NCI-H1436 treated with DMSO at 0.1 percent for 48 hours (cell line): ENCODE data around the gene HSF2BP.
"Not testable (repeated sequence)": the region's sequence is repeated elsewhere in the genome, so short reads cannot be mapped to it uniquely, and the experiment has no call there.

Experiments
- DNase-seq: peaks from one replicate; lab custom pipeline; 2025; lab: John Stamatoyannopoulos, UW

HSF2BP gene

GRCh38 chr21:43516860-43517627 is 142.2 kb downstream of the HSF2BP start:
- DNase-seq, result not testable (repeated sequence)

- not testable (repeated sequence) for DNase-seq
Observed at GRCh38 chr21:43516295-43516847, 142.9 kb downstream of the HSF2BP start.

DNA sequence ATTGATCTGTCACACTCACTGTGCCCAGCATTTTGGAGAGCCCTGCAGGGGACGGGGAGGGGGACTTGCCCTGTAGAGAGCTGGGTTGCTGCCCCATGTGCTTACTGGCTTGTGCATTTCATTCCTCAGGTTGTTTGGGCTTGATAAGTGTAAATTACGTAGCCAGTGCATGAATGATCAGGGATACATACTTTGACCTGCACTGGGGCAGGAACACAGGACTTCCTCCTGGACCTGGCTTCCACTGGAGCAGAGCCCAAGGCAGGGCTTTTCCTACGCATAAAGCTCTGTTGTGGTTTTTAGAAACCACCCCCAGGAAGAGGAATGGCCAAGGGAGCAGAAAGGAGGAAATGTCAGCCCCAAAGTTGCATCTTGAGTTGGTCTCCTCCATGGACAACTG is 144.5 kb downstream of the HSF2BP start:
- not testable (repeated sequence) for DNase-seq

GRCh38 chr21:43513023-43513422 is 146.3 kb downstream of the HSF2BP start:
- not testable (repeated sequence) for DNase-seq

DNA sequence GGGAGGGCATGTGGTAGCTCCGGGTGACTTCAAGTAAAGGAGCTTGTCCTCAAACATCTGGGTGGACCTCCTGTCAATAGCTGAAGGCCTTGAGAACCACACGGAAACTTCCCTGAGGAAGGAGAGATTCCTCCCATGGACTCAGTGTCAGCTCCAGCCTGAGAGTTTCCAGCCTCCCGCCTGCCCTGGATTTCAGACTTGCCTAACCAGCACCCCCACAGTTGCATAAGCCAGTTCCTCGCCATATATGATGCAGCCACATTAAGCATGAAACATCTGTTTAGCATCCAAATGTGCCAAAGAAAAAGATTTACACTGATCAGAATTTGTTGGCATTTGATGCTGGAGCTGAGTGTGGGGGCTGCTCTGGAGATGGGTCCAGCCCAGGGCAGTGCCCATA is 148.1 kb downstream of the HSF2BP start:
- not testable (repeated sequence) for DNase-seq

- not testable (repeated sequence) for DNase-seq
Observed at GRCh38 chr21:43510669-43511068, 148.6 kb downstream of the HSF2BP start.

- DNase-seq, result not testable (repeated sequence)
Observed at GRCh38 chr21:43503892-43504291, 155.4 kb downstream of the HSF2BP start.

GRCh38 chr21:43503075-43503750 is 156.1 kb downstream of the HSF2BP start:
- DNase-seq, result not testable (repeated sequence)

DNA sequence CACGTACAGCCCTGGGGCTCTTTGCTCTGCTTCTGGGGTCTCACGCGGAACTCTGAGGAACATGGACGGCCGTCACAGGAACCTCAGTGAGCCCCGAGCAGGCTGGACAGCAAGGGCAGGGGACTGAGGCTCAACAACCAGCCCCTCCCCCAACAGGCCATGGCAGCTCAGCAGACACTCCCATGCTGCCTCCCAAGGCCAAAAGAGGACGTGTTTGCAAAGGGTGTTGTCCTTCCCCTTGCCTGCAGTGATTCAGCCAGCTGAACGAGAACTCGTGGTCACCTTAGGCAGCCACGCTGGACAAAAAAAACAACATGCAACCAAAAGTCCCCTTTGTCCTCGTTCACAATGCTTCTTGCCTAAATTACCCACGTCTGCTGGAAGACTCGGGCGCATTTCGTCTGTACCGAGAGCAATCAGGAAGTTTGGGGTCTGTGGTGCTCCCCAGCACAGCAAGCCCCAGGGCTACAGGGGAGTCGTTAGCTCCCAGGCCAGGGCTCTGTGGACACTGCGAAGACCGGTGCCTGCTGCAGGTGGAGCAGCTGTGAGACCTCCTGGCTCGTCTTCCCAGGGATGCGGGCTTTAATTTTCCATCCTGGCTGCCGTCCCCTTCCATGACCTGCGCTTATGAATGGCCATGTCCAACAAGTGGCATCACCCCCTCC is 156.7 kb downstream of the HSF2BP start:
- not testable (repeated sequence) for DNase-seq

GRCh38 chr21:43498924-43499323 is 160.4 kb downstream of the HSF2BP start:
- not testable (repeated sequence) for DNase-seq

DNA sequence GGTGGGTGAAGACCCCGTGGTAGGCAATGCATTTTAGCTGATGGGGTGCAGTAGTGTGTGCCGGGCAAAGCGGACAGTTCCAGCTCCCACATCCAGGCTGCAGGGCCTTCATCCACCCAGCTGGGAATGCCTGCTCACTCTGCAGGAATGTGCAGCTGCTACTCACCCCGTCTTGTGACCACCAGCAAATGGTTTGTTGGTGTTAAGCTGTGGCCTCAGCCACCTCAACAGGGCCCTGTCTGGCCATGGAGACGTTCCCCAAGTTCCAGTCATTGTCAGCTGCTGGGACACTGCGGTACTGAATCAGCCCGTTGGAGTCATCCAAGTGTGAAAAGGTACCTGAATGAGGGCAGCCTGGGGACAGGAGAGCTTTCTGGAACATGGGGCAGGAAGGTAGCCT is 161.2 kb downstream of the HSF2BP start:
- not testable (repeated sequence) for DNase-seq

GRCh38 chr21:43494279-43495012 is 164.8 kb downstream of the HSF2BP start:
- not testable (repeated sequence) for DNase-seq

DNA sequence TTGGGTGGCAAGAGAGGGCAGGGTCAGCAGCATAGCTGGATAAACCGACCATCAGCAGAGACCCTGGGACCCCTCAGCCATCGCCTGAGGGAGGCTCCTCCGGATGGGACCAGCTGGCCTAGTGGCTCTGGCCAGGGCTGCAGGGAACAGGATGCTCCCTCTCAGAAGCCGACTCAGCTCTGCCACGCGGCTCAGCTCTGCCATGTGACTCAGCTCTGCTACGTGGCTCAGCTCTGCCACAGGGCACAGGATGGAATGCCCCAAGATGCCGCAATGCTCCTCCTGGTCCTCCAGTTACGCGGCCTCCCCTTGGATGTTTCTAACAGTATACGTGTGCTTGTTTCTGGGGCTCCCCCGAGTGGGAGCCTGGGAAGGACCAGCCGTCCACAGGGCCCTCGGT is 165.8 kb downstream of the HSF2BP start:
- DNase-seq, result not testable (repeated sequence)

GRCh38 chr21:43488235-43488634 is 171.1 kb downstream of the HSF2BP start:
- DNase-seq, result not testable (repeated sequence)

- not testable (repeated sequence) for DNase-seq
Observed at GRCh38 chr21:43486051-43486450, 173.2 kb downstream of the HSF2BP start.

GRCh38 chr21:43485016-43485415 is 174.3 kb downstream of the HSF2BP start:
- not testable (repeated sequence) for DNase-seq

- DNase-seq, result not testable (repeated sequence)
Observed at GRCh38 chr21:43479197-43479596, 180.1 kb downstream of the HSF2BP start.
